CD4-positive, alpha-beta T cell treated with Interferon gamma for 1 hour (primary cell): Measurements from ENCODE around the gene ROPN1.
"Not testable (repeated sequence)": the region's sequence is repeated elsewhere in the genome, so short reads cannot be mapped to it uniquely, and the experiment has no call there.

ENCODE experiments used
- DNase-seq: peaks from one replicate; pipeline ENCODE4 v3.0.0-alpha.2; 2020

ROPN1 gene

GRCh38 chr3:123991730-123992588 is at the start of gene ROPN1:
TSS of gene ROPN1 (minus strand) at chr3:123992124. CDS start at chr3:123980481, 11,643 bp downstream.
- not testable (repeated sequence) for DNase-seq

- no peak for DNase-seq
These were observed 49.6 kb upstream of the ROPN1 start for GRCh38 chr3:124041553-124041952.

GRCh38 chr3:124037326-124037725 is 45.4 kb upstream of the ROPN1 start:
- DNase-seq, result no peak

- not testable (repeated sequence) for DNase-seq
These were observed 44.3 kb upstream of the ROPN1 start for GRCh38 chr3:124036214-124036613.

- DNase-seq, result no peak
These were observed 43.7 kb upstream of the ROPN1 start for GRCh38 chr3:124035463-124036121.

- DNase-seq, result no peak
These were observed 42.9 kb upstream of the ROPN1 start for GRCh38 chr3:124034844-124035152.

GRCh38 chr3:124034016-124034843 is 42.3 kb upstream of the ROPN1 start:
- DNase-seq, result no peak

GRCh38 chr3:124033360-124034015 is 41.6 kb upstream of the ROPN1 start, which contains the start of gene KALRN:
TSS of gene KALRN (plus strand) at chr3:124033369.
- DNase-seq, result no peak

GRCh38 chr3:124032881-124033359 is 41.0 kb upstream of the ROPN1 start:
- DNase-seq, result peak; percentile 33

GRCh38 chr3:124032311-124032880 is 40.5 kb upstream of the ROPN1 start:
- no peak for DNase-seq

GRCh38 chr3:124026516-124026915 is 34.6 kb upstream of the ROPN1 start:
- no peak for DNase-seq

- not testable (repeated sequence) for DNase-seq
These were observed 31.6 kb upstream of the ROPN1 start for GRCh38 chr3:124023531-124023930.

GRCh38 chr3:124019291-124019690 is 27.4 kb upstream of the ROPN1 start:
- DNase-seq, result no peak

- not testable (repeated sequence) for DNase-seq
These were observed 25.6 kb upstream of the ROPN1 start for GRCh38 chr3:124017502-124017901.

GRCh38 chr3:124016483-124016882 is 24.6 kb upstream of the ROPN1 start:
- DNase-seq, result not testable (repeated sequence)

- DNase-seq, result no peak
These were observed 22.5 kb upstream of the ROPN1 start for GRCh38 chr3:124014366-124014942.

GRCh38 chr3:124008321-124008720 is 16.4 kb upstream of the ROPN1 start:
- DNase-seq, result not testable (repeated sequence)

GRCh38 chr3:124007186-124007585 is 15.3 kb upstream of the ROPN1 start:
- DNase-seq, result no peak

GRCh38 chr3:124002405-124003079 is 10.6 kb upstream of the ROPN1 start:
- not testable (repeated sequence) for DNase-seq

GRCh38 chr3:124001366-124001765 is 9.4 kb upstream of the ROPN1 start:
- DNase-seq, result not testable (repeated sequence)

- DNase-seq, result no peak
These were observed 5.6 kb upstream of the ROPN1 start for GRCh38 chr3:123997543-123997942.
